ENCODE results near the gene GSDME.

The GSDME gene

DNA sequence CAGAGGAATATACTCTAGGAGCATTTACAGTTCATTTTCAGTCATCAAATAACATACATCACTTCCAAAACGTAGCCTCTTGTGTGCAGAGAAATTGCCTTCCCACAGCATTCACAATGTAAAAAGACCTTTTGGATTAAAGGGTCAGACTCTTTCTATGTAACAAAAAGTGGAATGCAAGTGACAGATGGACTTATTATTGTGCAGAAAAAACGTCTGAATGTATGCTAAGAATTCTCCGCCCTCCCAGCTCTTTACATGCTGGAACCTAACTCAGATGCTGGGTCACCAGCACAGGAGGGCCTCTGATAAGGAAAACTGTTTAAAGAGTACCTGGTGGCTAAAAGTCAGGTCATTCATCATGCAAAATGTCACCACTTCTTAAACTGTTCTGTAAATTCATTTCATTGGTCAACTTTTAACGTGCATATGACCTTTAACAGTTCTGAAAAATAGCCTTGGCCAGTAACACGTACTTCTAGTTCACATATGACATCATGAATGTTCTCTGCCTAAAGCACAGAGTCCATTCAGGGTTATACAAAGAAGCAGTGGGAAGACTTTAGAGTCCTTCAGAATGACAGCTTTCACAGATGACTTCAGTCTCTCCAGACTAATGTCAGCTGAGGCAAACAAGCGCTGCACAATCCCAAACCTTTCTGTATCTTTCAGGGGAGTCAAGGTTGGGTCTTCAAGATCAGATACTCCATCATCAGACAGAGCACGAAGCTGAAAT lies 58.6 kb downstream of the GSDME start:
- ATAC-seq: no peak
- TF ChIP-seq CSDC2 (CRISPR knock-in tag; IDR thresholded peaks at IDR 0.05): no peak

- ATAC-seq: no peak
- no peak for TF ChIP-seq BACH2 (CRISPR knock-in tag; IDR thresholded peaks at IDR 0.05; ENCODE audit: borderline replicate concordance)
- TF ChIP-seq ZFP3 (CRISPR knock-in tag; IDR thresholded peaks at IDR 0.05): no peak
- TF ChIP-seq CSRNP3 (CRISPR knock-in tag; IDR thresholded peaks at IDR 0.05): no peak
- no peak for TF ChIP-seq ZFP30 (CRISPR knock-in tag; IDR thresholded peaks at IDR 0.05)
- no peak for TF ChIP-seq TCF4 (CRISPR knock-in tag; IDR thresholded peaks at IDR 0.05; ENCODE audit: borderline replicate concordance)
- no peak for TF ChIP-seq ARNTL (CRISPR knock-in tag; IDR thresholded peaks at IDR 0.05; ENCODE audit: borderline replicate concordance, low read depth)
- no peak for TF ChIP-seq ZNF8 (CRISPR knock-in tag; IDR thresholded peaks at IDR 0.05)
- no peak for TF ChIP-seq TOX (CRISPR knock-in tag; IDR thresholded peaks at IDR 0.05; ENCODE audit: borderline replicate concordance)
- TF ChIP-seq PPARA (CRISPR knock-in tag; IDR thresholded peaks at IDR 0.05; ENCODE audit: borderline replicate concordance): no peak
Observed at GRCh38 chr7:24697416-24697815, 59.8 kb downstream of the GSDME start.

GRCh38 chr7:24692592-24692991 lies 64.7 kb downstream of the GSDME start:
- no peak for TF ChIP-seq ZC3H10 (CRISPR knock-in tag; IDR thresholded peaks at IDR 0.05)
- TF ChIP-seq, protein P1, sequence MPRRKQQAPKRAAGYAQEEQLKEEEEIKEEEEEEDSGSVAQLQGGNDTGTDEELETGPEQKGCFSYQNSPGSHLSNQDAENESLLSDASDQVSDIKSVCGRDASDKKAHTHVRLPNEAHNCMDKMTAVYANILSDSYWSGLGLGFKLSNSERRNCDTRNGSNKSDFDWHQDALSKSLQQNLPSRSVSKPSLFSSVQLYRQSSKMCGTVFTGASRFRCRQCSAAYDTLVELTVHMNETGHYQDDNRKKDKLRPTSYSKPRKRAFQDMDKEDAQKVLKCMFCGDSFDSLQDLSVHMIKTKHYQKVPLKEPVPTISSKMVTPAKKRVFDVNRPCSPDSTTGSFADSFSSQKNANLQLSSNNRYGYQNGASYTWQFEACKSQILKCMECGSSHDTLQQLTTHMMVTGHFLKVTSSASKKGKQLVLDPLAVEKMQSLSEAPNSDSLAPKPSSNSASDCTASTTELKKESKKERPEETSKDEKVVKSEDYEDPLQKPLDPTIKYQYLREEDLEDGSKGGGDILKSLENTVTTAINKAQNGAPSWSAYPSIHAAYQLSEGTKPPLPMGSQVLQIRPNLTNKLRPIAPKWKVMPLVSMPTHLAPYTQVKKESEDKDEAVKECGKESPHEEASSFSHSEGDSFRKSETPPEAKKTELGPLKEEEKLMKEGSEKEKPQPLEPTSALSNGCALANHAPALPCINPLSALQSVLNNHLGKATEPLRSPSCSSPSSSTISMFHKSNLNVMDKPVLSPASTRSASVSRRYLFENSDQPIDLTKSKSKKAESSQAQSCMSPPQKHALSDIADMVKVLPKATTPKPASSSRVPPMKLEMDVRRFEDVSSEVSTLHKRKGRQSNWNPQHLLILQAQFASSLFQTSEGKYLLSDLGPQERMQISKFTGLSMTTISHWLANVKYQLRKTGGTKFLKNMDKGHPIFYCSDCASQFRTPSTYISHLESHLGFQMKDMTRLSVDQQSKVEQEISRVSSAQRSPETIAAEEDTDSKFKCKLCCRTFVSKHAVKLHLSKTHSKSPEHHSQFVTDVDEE (CRISPR knock-in tag; IDR thresholded peaks at IDR 0.05): no peak
- no peak for TF ChIP-seq ARNTL (CRISPR knock-in tag; IDR thresholded peaks at IDR 0.05; ENCODE audit: borderline replicate concordance, low read depth)
- no peak for TF ChIP-seq ZNF70 (CRISPR knock-in tag; IDR thresholded peaks at IDR 0.05)
- TF ChIP-seq CSRNP3 (CRISPR knock-in tag; IDR thresholded peaks at IDR 0.05): no peak
- ATAC-seq: no peak

- no peak for TF ChIP-seq SNAI2 (CRISPR knock-in tag; IDR thresholded peaks at IDR 0.05)
- no peak for TF ChIP-seq TCF4 (CRISPR knock-in tag; IDR thresholded peaks at IDR 0.05; ENCODE audit: borderline replicate concordance)
- no peak for TF ChIP-seq CREB5 (CRISPR knock-in tag; IDR thresholded peaks at IDR 0.05; ENCODE audit: low read depth)
- no peak for TF ChIP-seq ZC3H10 (CRISPR knock-in tag; IDR thresholded peaks at IDR 0.05)
- no peak for TF ChIP-seq ZNF8 (CRISPR knock-in tag; IDR thresholded peaks at IDR 0.05)
- TF ChIP-seq POU6F1 (CRISPR knock-in tag; IDR thresholded peaks at IDR 0.05; ENCODE audit: borderline replicate concordance, low read depth): no peak
- no peak for TF ChIP-seq ZNF70 (CRISPR knock-in tag; IDR thresholded peaks at IDR 0.05)
- no peak for TF ChIP-seq ZFP30 (CRISPR knock-in tag; IDR thresholded peaks at IDR 0.05)
- no peak for TF ChIP-seq PPARA (CRISPR knock-in tag; IDR thresholded peaks at IDR 0.05; ENCODE audit: borderline replicate concordance)
- ATAC-seq: no peak
Observed at GRCh38 chr7:24690251-24690650, 67.0 kb downstream of the GSDME start.

Data from SK-N-SH treated with all-trans-retinoic acid at 6 μM for 48 hours (cell line).